Naive thymus-derived CD8-positive, alpha-beta T cell (primary cell): ENCODE results near the gene MARK1. TPM values are rescaled to one million over a fixed set of nuclear protein-coding genes. Genes with fewer than 3 reads are reported as not detected.

ENCODE experiments used
- ATAC-seq, 2 donors: fragments of 150-1000 bp; cut with Tn5 transposase in 1 of 2; sonication (Bioruptor Pico), chemical (Tn5 transposase) in 1 of 2; 1 replicate in 1 of 2; 2 replicates in 1 of 2; pipeline ENCODE4 v1.10.0; 2021; ENCODE audit warnings: mild to moderate bottlenecking in 2 of 2, moderate library complexity in 2 of 2
- POLR2A ChIA-PET: fragments of 350-600 bp; sonication (Branson Sonifier 250); formaldehyde crosslinking; loops from one replicate; lab custom pipeline; 2021; ENCODE audit warnings: antibody characterized with exemption; lab: Charles Lee
- DNase-seq, 10 donors: peaks; one replicate each; pipeline versions ENCODE4 v3.0.0 to v3.0.0-alpha.2; 2020 to 2022
- H3K27ac Mint-ChIP-seq, 10 donors: one replicate each; pipeline ENCODE4 v1.8.0; 2020 to 2022; ENCODE audit warnings: mild to moderate bottlenecking in 10 of 10, mixed read lengths in 10 of 10, moderate library complexity in 4 of 10, inconsistent platforms in 1 of 10
- H3K27me3 Mint-ChIP-seq, 5 donors: one replicate each; pipeline ENCODE4 v1.8.0; 2021 to 2022; ENCODE audit warnings: mixed read lengths in 5 of 5
- H3K36me3 Mint-ChIP-seq, 3 donors: one replicate each; pipeline ENCODE4 v1.8.0; 2020 to 2022; ENCODE audit warnings: mixed read lengths in 3 of 3, mild to moderate bottlenecking in 2 of 3, inconsistent platforms in 1 of 3
- H3K4me1 Mint-ChIP-seq, 4 donors: one replicate each; pipeline ENCODE4 v1.8.0; 2021 to 2022; ENCODE audit warnings: mixed read lengths in 4 of 4
- H3K4me3 Mint-ChIP-seq, 10 donors: one replicate each; pipeline ENCODE4 v1.8.0; 2020 to 2022; ENCODE audit warnings: mild to moderate bottlenecking in 10 of 10, mixed read lengths in 10 of 10, moderate library complexity in 6 of 10, inconsistent platforms in 1 of 10
- H3K9me3 Mint-ChIP-seq, 9 donors: one replicate each; pipeline ENCODE4 v1.8.0; 2020 to 2022; ENCODE audit warnings: mixed read lengths in 9 of 9, mild to moderate bottlenecking in 3 of 9, inconsistent platforms in 1 of 9, moderate library complexity in 1 of 9
- polyA plus RNA-seq, 3 donors: library from polyadenylated mRNA; unstranded; fragments of 300-500 nt; fragmentation: Illumina TruSeq; gene quantifications; one replicate each; pipeline ENCODE4 v1.2.3, GENCODE V29; 2021
- total RNA-seq, 8 experiments: library from RNA in 2 of 8; stranded (reverse) in 2 of 8; gene quantifications; one replicate each; pipeline ENCODE4 v1.2.3 and lab custom pipeline; 2021 to 2026

The MARK1 gene
- total and polyA plus RNA-seq, 5 experiments from 2014 or later, result not detected

DNA sequence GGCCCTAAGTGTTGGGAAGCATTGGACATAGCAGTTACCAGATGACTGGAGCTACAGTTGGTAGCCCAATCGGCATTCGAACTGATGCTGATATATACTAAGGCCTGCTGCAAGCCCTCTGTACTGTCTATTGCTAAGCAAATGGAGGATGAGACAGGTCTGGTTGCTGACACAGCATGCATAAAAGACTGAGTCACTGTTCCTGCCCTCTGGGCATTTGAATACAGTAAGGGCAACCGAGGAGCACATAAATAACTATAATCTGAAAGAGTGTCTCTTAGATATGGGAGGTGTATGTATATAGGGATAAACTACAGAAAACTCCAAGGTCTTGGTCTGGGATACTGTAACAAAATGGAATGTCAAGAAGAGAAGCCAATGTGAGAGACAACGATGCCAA is 16.8 kb upstream of the MARK1 start:
- Mint-ChIP-seq H3K27ac (no peak overlapping the region), H3K4me1 (no peaks in the 10 kb centered on the region), H3K9me3 (no peaks in the 10 kb centered on the region), H3K36me3 (no peaks in the 10 kb centered on the region), H3K4me3 (no peak overlapping the region), H3K27me3 (peaks cover 2 to 19% (median 12%) of the 10 kb centered on the region in 5 donors)
- ATAC-seq, result no peak
- DNase-seq, result no peak
- POLR2A ChIA-PET, result no interaction called here

DNA sequence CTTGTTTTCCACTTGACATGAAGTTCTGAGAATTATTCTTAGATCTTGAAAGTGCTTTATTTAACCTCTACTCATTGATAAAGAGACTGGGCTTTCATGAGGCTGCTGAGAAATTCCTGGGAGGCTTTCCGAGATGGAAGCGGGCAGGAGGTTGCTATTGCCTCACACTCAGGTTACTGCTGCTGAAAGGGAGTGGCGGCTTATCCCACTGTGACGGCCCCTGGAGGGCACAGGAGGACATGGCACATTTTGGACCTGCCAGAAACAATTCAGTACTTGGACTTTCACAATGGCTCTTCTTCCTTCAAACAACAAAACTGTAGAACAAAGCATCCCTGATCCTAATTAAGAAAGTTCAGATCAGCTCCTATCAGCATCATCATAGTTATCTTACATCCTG is 16.2 kb upstream of the MARK1 start:
- no peak overlapping the region for H3K4me3 Mint-ChIP-seq
- H3K27ac Mint-ChIP-seq, result no peak overlapping the region
- POLR2A ChIA-PET, result no interaction called here
- H3K9me3 Mint-ChIP-seq, result no peaks in the 10 kb centered on the region
- no peak for DNase-seq
- peaks cover 4 to 25% (median 15%) of the 10 kb centered on the region in 5 donors for H3K27me3 Mint-ChIP-seq
- no peaks in the 10 kb centered on the region for H3K36me3 Mint-ChIP-seq
- ATAC-seq, result no peak
- no peaks in the 10 kb centered on the region for H3K4me1 Mint-ChIP-seq

DNA sequence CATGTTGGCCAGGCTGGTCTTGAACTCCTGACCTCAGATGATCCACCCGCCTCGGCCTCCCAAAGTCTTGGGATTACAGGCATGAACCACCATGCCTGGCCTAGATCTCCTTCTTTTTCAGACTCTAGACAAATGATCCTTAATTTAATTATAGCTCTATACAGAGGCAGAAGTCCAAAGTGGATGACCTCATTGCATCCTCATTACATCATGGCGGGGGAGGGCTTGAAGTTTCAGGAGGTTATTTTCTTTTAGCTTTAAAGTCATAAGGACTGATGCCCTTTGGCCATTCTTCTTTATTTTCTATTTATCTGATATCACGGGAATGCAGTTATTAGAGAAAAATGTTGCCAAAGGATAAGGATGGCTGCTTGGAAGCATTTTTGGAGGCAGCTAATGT is 14.1 kb upstream of the MARK1 start:
- DNase-seq (no peak), ATAC-seq (no peak)
- Mint-ChIP-seq H3K4me1 (no peaks in the 10 kb centered on the region), H3K4me3 (no peak overlapping the region), H3K27ac (no peak overlapping the region), H3K9me3 (peaks cover 0 to 5% (median 0%) of the 10 kb centered on the region in 9 donors), H3K36me3 (no peaks in the 10 kb centered on the region), H3K27me3 (peaks cover 14 to 45% (median 20%) of the 10 kb centered on the region in 5 donors)
- POLR2A ChIA-PET, result no interaction called here

DNA sequence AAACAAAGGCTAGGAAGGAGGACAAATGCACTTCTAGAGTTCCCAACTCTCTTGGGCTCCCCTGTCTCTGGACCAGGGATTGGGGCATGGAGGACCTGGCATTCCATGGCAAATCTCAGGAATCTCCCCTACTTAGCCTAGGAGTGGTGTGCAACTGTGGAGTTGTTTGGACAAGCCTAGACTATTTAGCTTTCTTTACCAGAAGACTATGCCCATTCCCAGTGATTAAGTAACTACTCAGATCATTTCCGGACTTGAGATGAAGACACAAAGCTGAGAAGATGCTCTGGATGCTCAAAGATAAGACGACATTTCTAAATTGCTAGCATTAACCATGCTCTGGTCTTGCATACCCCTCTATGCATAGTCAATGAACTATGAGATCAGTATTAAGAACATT is 13.7 kb upstream of the MARK1 start:
- no peaks in the 10 kb centered on the region for H3K4me1 Mint-ChIP-seq
- peaks cover 0 to 5% (median 0%) of the 10 kb centered on the region in 9 donors for H3K9me3 Mint-ChIP-seq
- POLR2A ChIA-PET, result no interaction called here
- no peak for ATAC-seq
- H3K27ac Mint-ChIP-seq, result no peak overlapping the region
- peaks cover 15 to 49% (median 20%) of the 10 kb centered on the region in 5 donors for H3K27me3 Mint-ChIP-seq
- no peak for DNase-seq
- H3K4me3 Mint-ChIP-seq, result no peak overlapping the region
- H3K36me3 Mint-ChIP-seq, result no peaks in the 10 kb centered on the region

DNA sequence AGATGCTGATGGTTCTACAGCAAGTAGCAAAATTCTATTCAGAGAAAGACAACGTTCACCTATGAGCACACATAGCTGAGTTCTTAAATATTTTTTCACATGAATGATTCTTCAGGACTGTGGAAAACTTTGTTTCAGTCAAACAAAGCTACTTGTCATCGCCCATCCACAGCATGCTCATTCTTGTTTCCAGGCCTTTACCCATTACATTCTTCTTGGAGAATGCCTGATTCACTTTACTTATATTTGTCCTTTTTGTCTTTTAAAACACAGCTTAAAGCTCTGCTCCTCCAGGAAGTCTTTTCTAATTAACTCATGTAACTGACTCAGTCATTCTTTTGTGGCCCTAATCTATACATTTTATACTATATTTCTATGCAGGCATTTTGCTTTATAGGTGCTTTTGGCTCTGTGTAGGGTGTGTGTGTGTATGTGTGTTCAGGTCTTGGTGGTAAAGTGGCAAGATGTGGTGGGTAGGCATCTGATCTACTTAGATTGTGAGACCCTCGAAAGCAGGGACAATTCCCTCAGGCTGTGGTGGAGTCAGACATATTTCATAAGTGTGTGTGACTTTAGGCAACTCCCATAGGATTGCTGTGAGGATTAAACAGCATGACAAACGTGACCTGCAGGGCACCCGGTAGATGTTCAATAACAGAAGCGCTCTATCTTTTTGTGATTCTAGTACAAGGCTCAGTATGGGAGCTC is 11.8 kb upstream of the MARK1 start:
- POLR2A ChIA-PET, result no interaction called here
- no peak for ATAC-seq
- Mint-ChIP-seq H3K27ac (no peak overlapping the region), H3K9me3 (peaks cover 0 to 5% (median 0%) of the 10 kb centered on the region in 9 donors), H3K4me3 (no peak overlapping the region), H3K27me3 (peaks cover 19 to 56% (median 23%) of the 10 kb centered on the region in 5 donors), H3K4me1 (no peaks in the 10 kb centered on the region), H3K36me3 (no peaks in the 10 kb centered on the region)
- DNase-seq, result no peak

DNA sequence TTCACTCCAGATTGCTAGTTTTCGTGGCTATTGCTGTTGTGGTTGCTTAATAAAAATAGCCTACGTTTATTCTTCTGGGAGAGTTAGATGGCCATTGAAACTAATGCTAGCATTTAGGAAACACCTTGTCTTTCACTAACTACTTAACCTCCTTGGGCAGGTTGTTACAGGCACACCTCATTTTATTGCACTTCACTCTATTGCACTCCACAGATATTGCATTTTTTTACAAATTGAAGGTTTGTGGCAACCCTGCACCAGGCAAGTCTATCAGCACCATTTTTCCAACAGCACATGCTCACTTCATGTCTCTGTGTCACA is 11.3 kb upstream of the MARK1 start:
- Mint-ChIP-seq H3K4me1 (no peaks in the 10 kb centered on the region), H3K36me3 (no peaks in the 10 kb centered on the region), H3K27ac (no peak overlapping the region), H3K9me3 (peaks cover 0 to 5% (median 0%) of the 10 kb centered on the region in 9 donors), H3K27me3 (peaks cover 16 to 55% (median 23%) of the 10 kb centered on the region in 5 donors), H3K4me3 (no peak overlapping the region)
- ATAC-seq (no peak), DNase-seq (no peak)
- POLR2A ChIA-PET, result no interaction called here

DNA sequence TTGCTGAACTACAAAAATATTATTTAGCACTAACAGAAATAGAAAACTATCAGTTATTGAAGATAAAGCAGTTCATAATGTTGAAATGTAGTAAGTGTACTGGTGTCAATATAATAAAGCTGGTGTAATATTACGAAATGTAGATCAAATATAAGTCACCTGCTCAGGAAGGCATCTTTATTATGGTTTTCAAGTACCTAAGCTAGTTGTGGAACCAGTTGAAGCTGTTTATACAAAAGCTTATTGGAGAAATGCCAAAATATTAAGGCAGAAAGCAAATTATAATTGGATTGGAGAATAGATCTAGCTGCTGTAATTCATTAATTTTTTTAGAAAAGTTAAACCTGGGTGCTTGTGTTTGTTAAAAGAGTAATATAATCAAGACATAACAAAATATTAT is 6.2 kb upstream of the MARK1 start:
- no peak overlapping the region for H3K4me3 Mint-ChIP-seq
- peaks cover 28 to 85% (median 40%) of the 10 kb centered on the region in 5 donors for H3K27me3 Mint-ChIP-seq
- DNase-seq, result no peak
- no peaks in the 10 kb centered on the region for H3K4me1 Mint-ChIP-seq
- peaks cover 0 to 10% (median 0%) of the 10 kb centered on the region in 9 donors for H3K9me3 Mint-ChIP-seq
- no peak overlapping the region for H3K27ac Mint-ChIP-seq
- POLR2A ChIA-PET, result no interaction called here
- no peak for ATAC-seq
- no peaks in the 10 kb centered on the region for H3K36me3 Mint-ChIP-seq

DNA sequence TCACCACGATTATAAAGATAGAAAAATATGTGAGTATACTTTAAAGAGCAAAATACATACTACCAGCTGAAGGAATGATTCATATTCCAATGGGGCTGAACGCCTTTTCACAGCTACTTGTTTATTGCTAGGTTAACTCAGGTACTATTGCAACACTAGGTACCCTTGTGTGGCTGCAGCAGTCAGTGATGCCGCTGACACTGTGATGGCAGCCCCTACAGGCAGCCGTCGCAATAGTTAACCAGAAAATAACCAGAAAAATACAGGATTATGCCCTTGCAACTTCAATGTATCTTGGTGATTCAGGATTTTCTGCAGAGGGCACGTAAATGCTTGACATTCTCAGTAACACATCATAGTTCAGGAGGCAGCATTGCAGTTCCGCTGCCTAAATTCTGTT is 1.6 kb upstream of the MARK1 start:
- no peak for DNase-seq
- Mint-ChIP-seq H3K4me3 (peak overlapping the region in 2 of 10 donors; percentile 78 to 87), H3K27ac (no peak overlapping the region), H3K4me1 (peaks cover 12 to 20% (median 18%) of the 10 kb centered on the region in 4 donors), H3K9me3 (peaks cover 0 to 10% (median 0%) of the 10 kb centered on the region in 9 donors), H3K36me3 (peaks cover 0 to 7% (median 6%) of the 10 kb centered on the region in 3 donors), H3K27me3 (peaks cover 37 to 90% (median 55%) of the 10 kb centered on the region in 5 donors)
- ATAC-seq, result no peak
- POLR2A ChIA-PET, result no interaction called here

DNA sequence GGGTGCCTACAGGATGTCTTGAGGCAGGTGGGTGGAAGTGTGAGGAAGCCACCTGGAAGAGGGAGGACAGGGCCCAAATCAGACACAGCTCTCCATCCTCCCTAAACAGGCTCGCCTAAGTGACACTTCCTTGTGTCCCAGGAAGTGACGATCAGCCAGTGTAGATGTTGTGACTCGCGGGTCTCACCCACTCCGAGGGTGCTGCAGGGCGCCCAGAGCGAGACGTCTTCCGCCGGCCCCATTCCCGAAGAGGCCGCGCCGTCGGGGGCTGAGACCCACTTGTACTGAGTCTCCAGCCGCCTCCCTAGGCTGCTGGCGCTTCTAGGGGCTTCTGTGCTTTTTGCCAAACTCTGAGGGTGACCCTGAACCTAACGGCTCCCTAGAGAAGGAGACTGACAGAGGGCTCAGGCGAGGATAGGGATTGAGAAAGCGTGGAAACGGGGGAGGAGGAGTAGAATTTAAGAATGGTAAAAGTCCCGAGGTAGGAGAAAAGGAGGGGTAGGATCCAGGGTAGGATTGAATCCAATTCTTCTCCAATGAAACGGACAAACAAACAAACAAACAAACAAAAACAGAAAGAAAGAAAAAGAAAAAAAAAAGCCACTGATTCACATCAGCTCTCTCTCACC is 543 bp upstream of the MARK1 start:
- Mint-ChIP-seq H3K9me3 (peaks cover 0 to 10% (median 0%) of the 10 kb centered on the region in 9 donors), H3K27ac (peak overlapping the region in 1 of 10 donors; percentile 63), H3K4me3 (peak overlapping the region; percentile 63 to 94 (median 86)), H3K36me3 (peaks cover 0 to 7% (median 6%) of the 10 kb centered on the region in 3 donors), H3K27me3 (peaks cover 41 to 81% (median 60%) of the 10 kb centered on the region in 5 donors), H3K4me1 (peaks cover 12 to 20% (median 18%) of the 10 kb centered on the region in 4 donors)
- POLR2A ChIA-PET, result no interaction called here
- ATAC-seq (no peak), DNase-seq (peak in 1 of 10 donors; percentile 1)

DNA sequence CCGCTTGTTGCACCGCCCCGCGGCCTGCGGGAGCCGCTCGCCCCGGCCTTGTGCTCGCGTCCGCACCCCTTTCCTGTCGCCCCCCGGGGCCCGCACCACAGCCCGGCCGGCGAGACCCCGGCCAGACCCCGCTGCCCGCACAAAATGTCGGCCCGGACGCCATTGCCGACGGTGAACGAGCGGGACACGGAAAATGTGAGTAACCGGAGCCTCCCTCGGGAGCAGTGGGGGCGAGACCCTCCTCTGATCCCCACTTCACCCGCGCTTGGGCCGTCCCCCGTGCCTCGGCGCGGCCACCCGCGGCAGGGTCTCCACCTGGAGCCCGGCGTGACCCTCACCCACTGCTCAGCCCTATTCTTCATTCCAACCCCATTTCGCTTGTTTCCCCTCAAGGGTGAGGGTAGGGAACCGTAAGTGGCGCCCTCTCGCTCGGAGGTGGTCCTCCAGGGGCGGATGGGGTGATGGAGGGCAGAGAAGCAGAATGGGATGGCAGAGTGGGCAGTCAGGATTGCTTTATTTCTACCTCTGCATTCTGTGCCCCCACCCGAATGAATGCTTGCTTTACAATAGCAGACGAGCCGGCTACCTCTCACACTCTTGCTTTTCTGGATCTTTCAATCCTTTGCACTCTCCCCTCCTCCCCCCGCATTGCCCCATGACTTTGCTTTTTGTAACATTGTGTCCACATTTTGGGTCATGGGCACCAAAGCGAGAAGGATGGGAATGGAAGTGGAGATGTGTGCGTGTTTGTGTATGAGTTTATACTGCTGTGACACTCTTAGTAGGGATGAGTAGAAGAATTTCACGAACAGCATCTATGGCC is 954 bp downstream of the MARK1 start:
- peak overlapping the region; percentile 40 to 78 (median 72) for H3K4me3 Mint-ChIP-seq
- H3K4me1 Mint-ChIP-seq, result peaks cover 12 to 20% (median 18%) of the 10 kb centered on the region in 4 donors
- POLR2A ChIA-PET, result no interaction called here
- H3K27me3 Mint-ChIP-seq, result peaks cover 42 to 66% (median 60%) of the 10 kb centered on the region in 5 donors
- H3K36me3 Mint-ChIP-seq, result peaks cover 0 to 10% (median 6%) of the 10 kb centered on the region in 3 donors
- H3K9me3 Mint-ChIP-seq, result peaks cover 3 to 16% (median 7%) of the 10 kb centered on the region in 9 donors
- peak overlapping the region in 1 of 10 donors; percentile 74 for H3K27ac Mint-ChIP-seq
- DNase-seq, result peak in 1 of 10 donors; percentile 1
- ATAC-seq, result no peak

DNA sequence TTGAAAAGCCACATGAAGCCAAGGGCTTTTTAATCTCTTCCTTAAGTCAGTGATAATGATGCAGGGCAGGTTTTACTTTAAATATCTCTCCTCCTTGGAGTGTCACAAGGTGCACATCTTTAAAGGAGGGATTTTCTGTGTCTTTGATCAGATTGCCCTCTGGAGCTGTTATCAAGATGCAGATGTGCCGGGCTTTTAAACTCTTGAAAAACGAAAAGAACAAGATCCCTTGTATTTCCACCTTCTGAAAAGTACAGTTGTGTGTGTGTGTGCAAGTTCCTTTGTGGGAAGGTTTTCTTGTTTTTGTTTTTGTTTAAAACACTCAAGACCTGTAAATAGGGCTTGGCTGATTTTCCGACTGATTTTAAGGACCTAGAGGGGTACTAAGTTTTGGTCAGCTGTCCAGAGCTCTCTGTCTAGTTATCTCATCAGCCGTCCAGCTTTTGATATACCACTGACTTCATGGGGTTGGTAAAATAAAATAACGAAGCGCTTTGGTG is 1.6 kb downstream of the MARK1 start:
- H3K27ac Mint-ChIP-seq, result no peak overlapping the region

DNA sequence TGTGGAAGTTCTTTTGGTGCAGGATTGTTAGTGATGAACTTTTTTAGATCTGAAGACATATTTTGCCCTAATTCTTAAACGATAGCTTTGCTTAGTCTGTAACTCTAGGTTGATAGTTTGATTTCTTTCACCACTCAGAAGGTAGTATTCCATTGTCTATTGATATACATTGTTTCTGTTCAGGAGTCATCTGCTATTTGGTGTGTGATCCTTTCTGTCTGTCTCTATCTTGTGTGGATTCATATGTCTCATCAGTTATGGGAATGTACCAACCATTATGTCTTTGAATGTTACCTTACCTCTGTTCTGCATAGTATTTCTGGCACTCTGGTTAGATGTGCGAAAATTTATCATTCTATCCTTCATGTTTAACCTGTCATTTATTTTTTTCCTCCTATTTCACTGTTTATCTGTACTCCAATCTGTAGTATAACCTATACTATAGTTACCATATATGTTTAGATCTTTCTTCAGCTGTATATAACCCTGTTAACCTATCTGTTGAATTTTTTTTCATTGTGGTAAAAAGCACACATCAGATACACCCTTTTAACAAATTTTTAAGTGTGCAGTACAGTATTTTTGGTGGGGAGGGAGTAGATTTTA is 5.7 kb downstream of the MARK1 start:
- POLR2A ChIA-PET, result no interaction called here
- Mint-ChIP-seq H3K4me3 (no peak overlapping the region), H3K4me1 (peaks cover 2 to 9% (median 7%) of the 10 kb centered on the region in 4 donors), H3K9me3 (peaks cover 0 to 25% (median 17%) of the 10 kb centered on the region in 9 donors), H3K27me3 (peaks cover 25 to 38% (median 31%) of the 10 kb centered on the region in 5 donors), H3K36me3 (peaks cover 0 to 6% (median 0%) of the 10 kb centered on the region in 3 donors), H3K27ac (no peak overlapping the region)
- no peak for ATAC-seq
- DNase-seq, result no peak

More for the DNA sequence above, 1.6 kb downstream of the MARK1 start:
- no peak for ATAC-seq
- H3K9me3 Mint-ChIP-seq, result peaks cover 3 to 20% (median 10%) of the 10 kb centered on the region in 9 donors
- DNase-seq, result no peak
- POLR2A ChIA-PET, result no interaction called here
- H3K27me3 Mint-ChIP-seq, result peaks cover 44 to 64% (median 58%) of the 10 kb centered on the region in 5 donors
- peak overlapping the region; percentile 40 to 78 (median 72) for H3K4me3 Mint-ChIP-seq
- peaks cover 12 to 20% (median 18%) of the 10 kb centered on the region in 4 donors for H3K4me1 Mint-ChIP-seq
- peaks cover 0 to 10% (median 6%) of the 10 kb centered on the region in 3 donors for H3K36me3 Mint-ChIP-seq
